Activated effector memory CD4-positive, alpha-beta T cell treated with Interleukin-2 at 50 U/mL for 16 hours (primary cell): ENCODE measurements around the gene CNTN5.

ENCODE experiments used
- DNase-seq: peaks from one replicate; pipeline ENCODE4 v3.0.0-alpha.2; 2020

The CNTN5 gene

GRCh38 chr11:99645934-99646333, 625.2 kb downstream of the CNTN5 start:
- no peak for DNase-seq

GRCh38 chr11:99670067-99670676, 649.4 kb downstream of the CNTN5 start:
- no peak for DNase-seq

- DNase-seq = no peak
Measured at GRCh38 chr11:99671808-99672409, 651.2 kb downstream of the CNTN5 start.

GRCh38 chr11:99676292-99676691, 655.5 kb downstream of the CNTN5 start:
- DNase-seq = no peak

- DNase-seq = no peak
Measured at GRCh38 chr11:99682171-99682570, 661.4 kb downstream of the CNTN5 start.

- DNase-seq = no peak
Measured at GRCh38 chr11:99682646-99683045, 661.9 kb downstream of the CNTN5 start.

GRCh38 chr11:99683933-99684332, 663.2 kb downstream of the CNTN5 start:
- no peak for DNase-seq

GRCh38 chr11:99686838-99687237, 666.1 kb downstream of the CNTN5 start:
- DNase-seq = no peak

- DNase-seq = no peak
Measured at GRCh38 chr11:99687320-99687719, 666.6 kb downstream of the CNTN5 start.

GRCh38 chr11:99693941-99694492, 673.3 kb downstream of the CNTN5 start:
- no peak for DNase-seq

GRCh38 chr11:99695106-99695505, 674.4 kb downstream of the CNTN5 start:
- no peak for DNase-seq

- no peak for DNase-seq
Measured at GRCh38 chr11:99706848-99707247, 686.1 kb downstream of the CNTN5 start.

- DNase-seq = no peak
Measured at GRCh38 chr11:99708928-99709672, 688.4 kb downstream of the CNTN5 start.

- no peak for DNase-seq
Measured at GRCh38 chr11:99716302-99716701, 695.6 kb downstream of the CNTN5 start.

- DNase-seq = no peak
Measured at GRCh38 chr11:99718291-99718690, 697.5 kb downstream of the CNTN5 start.

- no peak for DNase-seq
Measured at GRCh38 chr11:99739464-99740089, 718.8 kb downstream of the CNTN5 start.

- DNase-seq = no peak
Measured at GRCh38 chr11:99742501-99742900, 721.8 kb downstream of the CNTN5 start.

- no peak for DNase-seq
Measured at GRCh38 chr11:99759787-99760186, 739.0 kb downstream of the CNTN5 start.

GRCh38 chr11:99766811-99767210, 746.1 kb downstream of the CNTN5 start:
- no peak for DNase-seq

- DNase-seq = no peak
Measured at GRCh38 chr11:99773646-99774045, 752.9 kb downstream of the CNTN5 start.

GRCh38 chr11:99781074-99781473, 760.3 kb downstream of the CNTN5 start:
- DNase-seq = no peak

GRCh38 chr11:99791354-99791753, 770.6 kb downstream of the CNTN5 start:
- no peak for DNase-seq

- no peak for DNase-seq
Measured at GRCh38 chr11:99795999-99796398, 775.2 kb downstream of the CNTN5 start.

- no peak for DNase-seq
Measured at GRCh38 chr11:99803501-99803900, 782.8 kb downstream of the CNTN5 start.
